Effector memory CD4-positive, alpha-beta T cell (primary cell): Measurements from ENCODE around the gene SEMA3F.

Experiments used
- DNase-seq, 3 donors: peaks; one replicate each; pipeline ENCODE4 v3.0.0-alpha.2; 2020
- H3K27ac ChIP-seq: 2 replicates; pipeline ENCODE4 v1.7.0; 2013; ENCODE audit warnings: mild to moderate bottlenecking, low read length, moderate library complexity; ENCODE audit not compliant: insufficient read depth, poor library complexity, severe bottlenecking
- H3K27me3 ChIP-seq: replicated peaks from 2 replicates; pipeline ENCODE4 v1.7.0; 2013; ENCODE audit warnings: mild to moderate bottlenecking, low read length; ENCODE audit not compliant: insufficient read depth, control insufficient read depth, poor library complexity, severe bottlenecking
- H3K36me3 ChIP-seq: 2 replicates; pipeline ENCODE4 v1.7.0; 2013; ENCODE audit warnings: mild to moderate bottlenecking, low read length, moderate library complexity; ENCODE audit not compliant: control insufficient read depth, insufficient read depth
- H3K4me1 ChIP-seq: 2 replicates; pipeline ENCODE4 v1.7.0; 2013; ENCODE audit warnings: low read length, mild to moderate bottlenecking; ENCODE audit not compliant: control insufficient read depth, insufficient read depth, poor library complexity, severe bottlenecking
- H3K4me3 ChIP-seq: 2 replicates; pipeline ENCODE4 v1.7.0; 2013; ENCODE audit warnings: low read length, low read depth, mild to moderate bottlenecking; ENCODE audit not compliant: insufficient read depth, poor library complexity, severe bottlenecking
- H3K9me3 ChIP-seq: 2 replicates; pipeline ENCODE4 v1.7.0; 2013; ENCODE audit warnings: mild to moderate bottlenecking, low read length, moderate library complexity; ENCODE audit not compliant: control insufficient read depth

The SEMA3F gene

GRCh38 chr3:50169858-50170257 lies 14.7 kb downstream of the SEMA3F start:
- no peak for DNase-seq
- Histone ChIP-seq H3K27me3 (no peaks in the 10 kb centered on the region), H3K27ac (no peak overlapping the region), H3K9me3 (no peaks in the 10 kb centered on the region), H3K36me3 (no peaks in the 10 kb centered on the region), H3K4me1 (no peaks in the 10 kb centered on the region), H3K4me3 (no peak overlapping the region)

GRCh38 chr3:50170689-50171088 lies 15.6 kb downstream of the SEMA3F start:
- H3K27ac ChIP-seq = no peak overlapping the region
- no peaks in the 10 kb centered on the region for H3K36me3 ChIP-seq
- H3K27me3 ChIP-seq = no peaks in the 10 kb centered on the region
- H3K9me3 ChIP-seq = no peaks in the 10 kb centered on the region
- DNase-seq = no peak
- H3K4me3 ChIP-seq = no peak overlapping the region
- H3K4me1 ChIP-seq = no peaks in the 10 kb centered on the region

GRCh38 chr3:50171540-50172301 lies 16.6 kb downstream of the SEMA3F start:
- no peak for DNase-seq
- Histone ChIP-seq H3K4me3 (no peak overlapping the region), H3K9me3 (no peaks in the 10 kb centered on the region), H3K36me3 (no peaks in the 10 kb centered on the region), H3K4me1 (no peaks in the 10 kb centered on the region), H3K27me3 (no peaks in the 10 kb centered on the region), H3K27ac (no peak overlapping the region)

- no peaks in the 10 kb centered on the region for H3K36me3 ChIP-seq
- H3K9me3 ChIP-seq = no peaks in the 10 kb centered on the region
- no peaks in the 10 kb centered on the region for H3K4me1 ChIP-seq
- H3K27ac ChIP-seq = no peak overlapping the region
- no peaks in the 10 kb centered on the region for H3K27me3 ChIP-seq
- H3K4me3 ChIP-seq = no peak overlapping the region
- no peak for DNase-seq
These were observed 17.6 kb downstream of the SEMA3F start for GRCh38 chr3:50172626-50173220.

GRCh38 chr3:50173685-50174516 lies 18.8 kb downstream of the SEMA3F start:
- DNase-seq = no peak
- Histone ChIP-seq H3K9me3 (no peaks in the 10 kb centered on the region), H3K4me3 (no peak overlapping the region), H3K27ac (no peak overlapping the region), H3K4me1 (no peaks in the 10 kb centered on the region), H3K27me3 (no peaks in the 10 kb centered on the region), H3K36me3 (no peaks in the 10 kb centered on the region)

- Histone ChIP-seq H3K27me3 (no peaks in the 10 kb centered on the region), H3K4me1 (no peaks in the 10 kb centered on the region), H3K9me3 (no peaks in the 10 kb centered on the region), H3K27ac (no peak overlapping the region), H3K4me3 (no peak overlapping the region), H3K36me3 (no peaks in the 10 kb centered on the region)
- DNase-seq = no peak
These were observed 19.4 kb downstream of the SEMA3F start for GRCh38 chr3:50174517-50174895.

GRCh38 chr3:50174947-50175524 lies 19.9 kb downstream of the SEMA3F start:
- no peaks in the 10 kb centered on the region for H3K4me1 ChIP-seq
- H3K27me3 ChIP-seq = no peaks in the 10 kb centered on the region
- no peak overlapping the region for H3K27ac ChIP-seq
- DNase-seq = no peak
- no peaks in the 10 kb centered on the region for H3K36me3 ChIP-seq
- H3K9me3 ChIP-seq = no peaks in the 10 kb centered on the region
- no peak overlapping the region for H3K4me3 ChIP-seq

- no peaks in the 10 kb centered on the region for H3K9me3 ChIP-seq
- no peak overlapping the region for H3K4me3 ChIP-seq
- no peak for DNase-seq
- no peaks in the 10 kb centered on the region for H3K4me1 ChIP-seq
- H3K27ac ChIP-seq = no peak overlapping the region
- no peaks in the 10 kb centered on the region for H3K27me3 ChIP-seq
- no peaks in the 10 kb centered on the region for H3K36me3 ChIP-seq
These were observed 22.2 kb downstream of the SEMA3F start for GRCh38 chr3:50177346-50177745.

GRCh38 chr3:50179710-50180109 lies 24.6 kb downstream of the SEMA3F start:
- no peaks in the 10 kb centered on the region for H3K4me1 ChIP-seq
- no peaks in the 10 kb centered on the region for H3K27me3 ChIP-seq
- no peaks in the 10 kb centered on the region for H3K36me3 ChIP-seq
- H3K27ac ChIP-seq = no peak overlapping the region
- no peak overlapping the region for H3K4me3 ChIP-seq
- no peak for DNase-seq
- no peaks in the 10 kb centered on the region for H3K9me3 ChIP-seq

GRCh38 chr3:50181985-50182384 lies 26.9 kb downstream of the SEMA3F start:
- no peak overlapping the region for H3K4me3 ChIP-seq
- H3K36me3 ChIP-seq = no peaks in the 10 kb centered on the region
- no peak for DNase-seq
- H3K27ac ChIP-seq = no peak overlapping the region
- H3K9me3 ChIP-seq = no peaks in the 10 kb centered on the region
- no peaks in the 10 kb centered on the region for H3K4me1 ChIP-seq
- no peaks in the 10 kb centered on the region for H3K27me3 ChIP-seq
